ENCODE results near the gene ABHD14A. TPM values are rescaled to one million over a fixed set of nuclear protein-coding genes. Genes with fewer than 3 reads are reported as not detected.

Gene ABHD14A
- total RNA-seq, 4 donors from 2014 or later: 8.7 to 37.9 (median 29.9) TPM

- in situ Hi-C loops (cut with MboI; ENCODE audit: low sequenced_read_pairs in 4 of 4) (loop anchor here in 2 of 4 donors (10.0 kb wide), 1 partner anchor 50 kb away; the partner anchor contains the start of gene RPL29 (in 2 of the 2)), intact Hi-C loops (cut with DNase I; ENCODE audit: low total_unique reads) (no loop called here)
These were observed 29.6 kb upstream of the ABHD14A start for GRCh38 chr3:51945031-51945840.

GRCh38 chr3:51945926-51946705 is 28.7 kb upstream of the ABHD14A start:
- Histone ChIP-seq H3K36me3 (peaks cover 0 to 21% of the 10 kb centered on the region in 2 donors), H3K4me3 (no peak overlapping the region), H3K9me3 (no peaks in the 10 kb centered on the region), H3K27ac (no peak overlapping the region), H3K27me3 (no peaks in the 10 kb centered on the region), H3K4me1 (peaks cover 13 to 17% of the 10 kb centered on the region in 2 donors)
- DNase-seq (no peak), ATAC-seq (no peak)
- in situ Hi-C loops (cut with MboI; ENCODE audit: low sequenced_read_pairs in 4 of 4): loop anchor here in 2 of 4 donors (10.0 kb wide), 1 partner anchor 49 kb away; the partner anchor contains the start of gene RPL29 (in 2 of the 2)
- TF ChIP-seq, protein P1, sequence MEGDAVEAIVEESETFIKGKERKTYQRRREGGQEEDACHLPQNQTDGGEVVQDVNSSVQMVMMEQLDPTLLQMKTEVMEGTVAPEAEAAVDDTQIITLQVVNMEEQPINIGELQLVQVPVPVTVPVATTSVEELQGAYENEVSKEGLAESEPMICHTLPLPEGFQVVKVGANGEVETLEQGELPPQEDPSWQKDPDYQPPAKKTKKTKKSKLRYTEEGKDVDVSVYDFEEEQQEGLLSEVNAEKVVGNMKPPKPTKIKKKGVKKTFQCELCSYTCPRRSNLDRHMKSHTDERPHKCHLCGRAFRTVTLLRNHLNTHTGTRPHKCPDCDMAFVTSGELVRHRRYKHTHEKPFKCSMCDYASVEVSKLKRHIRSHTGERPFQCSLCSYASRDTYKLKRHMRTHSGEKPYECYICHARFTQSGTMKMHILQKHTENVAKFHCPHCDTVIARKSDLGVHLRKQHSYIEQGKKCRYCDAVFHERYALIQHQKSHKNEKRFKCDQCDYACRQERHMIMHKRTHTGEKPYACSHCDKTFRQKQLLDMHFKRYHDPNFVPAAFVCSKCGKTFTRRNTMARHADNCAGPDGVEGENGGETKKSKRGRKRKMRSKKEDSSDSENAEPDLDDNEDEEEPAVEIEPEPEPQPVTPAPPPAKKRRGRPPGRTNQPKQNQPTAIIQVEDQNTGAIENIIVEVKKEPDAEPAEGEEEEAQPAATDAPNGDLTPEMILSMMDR (IDR thresholded peaks at IDR 0.05 in 4 of 5, conservative IDR thresholded peaks at IDR 0.05 in 1 of 5): no peak
- TF ChIP-seq POLR2A (IDR thresholded peaks at IDR 0.05): no peak
- intact Hi-C loops (cut with DNase I; ENCODE audit: low total_unique reads): no loop called here

More at GRCh38 chr3:51945031-51945840, 29.6 kb upstream of the ABHD14A start:
- Histone ChIP-seq H3K4me1 (peaks cover 22 to 25% of the 10 kb centered on the region in 2 donors), H3K36me3 (peaks cover 0 to 21% of the 10 kb centered on the region in 2 donors), H3K27me3 (no peaks in the 10 kb centered on the region), H3K4me3 (no peak overlapping the region), H3K9me3 (no peaks in the 10 kb centered on the region), H3K27ac (no peak overlapping the region)
- DNase-seq (no peak), ATAC-seq (no peak)
- no peak for TF ChIP-seq POLR2A (IDR thresholded peaks at IDR 0.05)
- TF ChIP-seq, protein P1 (IDR thresholded peaks at IDR 0.05 in 4 of 5, conservative IDR thresholded peaks at IDR 0.05 in 1 of 5): no peak

GRCh38 chr3:51946796-51947195 is 28.1 kb upstream of the ABHD14A start:
- H3K36me3 ChIP-seq: peaks cover 0 to 21% of the 10 kb centered on the region in 2 donors
- intact Hi-C loops (cut with DNase I; ENCODE audit: low total_unique reads): no loop called here

GRCh38 chr3:51947215-51947900 is 27.5 kb upstream of the ABHD14A start:
- Histone ChIP-seq H3K27me3 (no peaks in the 10 kb centered on the region), H3K4me1 (peaks cover 10% of the 10 kb centered on the region in 2 donors), H3K36me3 (peaks cover 0 to 21% of the 10 kb centered on the region in 2 donors), H3K4me3 (no peak overlapping the region), H3K27ac (no peak overlapping the region), H3K9me3 (no peaks in the 10 kb centered on the region)
- no peak for TF ChIP-seq POLR2A (IDR thresholded peaks at IDR 0.05)
- intact Hi-C loops (cut with DNase I; ENCODE audit: low total_unique reads): no loop called here
- in situ Hi-C loops (cut with MboI; ENCODE audit: low sequenced_read_pairs in 4 of 4): loop anchor here in 2 of 4 donors (10.0 kb wide), 1 partner anchor 47 kb away; the partner anchor contains the start of gene RPL29 (in 2 of the 2)
- ATAC-seq: no peak
- no peak for DNase-seq

More at GRCh38 chr3:51946796-51947195, 28.1 kb upstream of the ABHD14A start:
- no peak overlapping the region for H3K27ac ChIP-seq
- peaks cover 10 to 12% of the 10 kb centered on the region in 2 donors for H3K4me1 ChIP-seq
- in situ Hi-C loops (cut with MboI; ENCODE audit: low sequenced_read_pairs in 4 of 4): loop anchor here in 2 of 4 donors (10.0 kb wide), 1 partner anchor 48 kb away; the partner anchor contains the start of gene RPL29 (in 2 of the 2)
- no peaks in the 10 kb centered on the region for H3K27me3 ChIP-seq
- H3K9me3 ChIP-seq: no peaks in the 10 kb centered on the region
- ATAC-seq (no peak), DNase-seq (no peak)
- H3K4me3 ChIP-seq: no peak overlapping the region
- no peak for TF ChIP-seq POLR2A (IDR thresholded peaks at IDR 0.05)
- TF ChIP-seq, protein P1 (IDR thresholded peaks at IDR 0.05 in 4 of 5, conservative IDR thresholded peaks at IDR 0.05 in 1 of 5): no peak
